GM12878 (cell line): Measurements from ENCODE around the gene TBKBP1. TPM values are rescaled to one million over a fixed set of nuclear protein-coding genes. Genes with fewer than 3 reads are reported as not detected.
A peak's percentile ranks its signal among the peaks of the same experiment; 100 is the strongest.

Source experiments
- ATF2 ChIP-seq: IDR thresholded peaks from 2 replicates; pipeline ENCODE4 v1.6.1; 2012; ENCODE audit warnings: low read length, inconsistent platforms
- BCL11A ChIP-seq: IDR thresholded peaks from 2 replicates; pipeline ENCODE4 v1.6.1; 2011; ENCODE audit warnings: low read depth, low read length
- BRCA1 ChIP-seq: IDR thresholded peaks from 2 replicates; pipeline ENCODE4 v1.6.1; 2011; ENCODE audit warnings: low read depth, low read length, improper control_type of control experiment
- CBX3 ChIP-seq: fragments of 200-600 bp; sonication (generic); IDR thresholded peaks from 2 replicates; pipeline ENCODE4 v1.6.1; 2016; ENCODE audit warnings: low read depth, borderline replicate concordance
- CEBPB ChIP-seq, 2 experiments: fragments of 150-350 bp in 1 of 2; IDR thresholded peaks; 2 replicates each; pipeline ENCODE4 v1.6.1; 2012 to 2014; ENCODE audit warnings: low read depth in 2 of 2, low read length in 2 of 2, borderline replicate concordance in 1 of 2, inconsistent platforms in 1 of 2
- CHD2 ChIP-seq: IDR thresholded peaks from 2 replicates; pipeline ENCODE4 v1.6.1; 2011; ENCODE audit warnings: low read depth, low read length, improper control_type of control experiment, borderline replicate concordance
- CREB1 ChIP-seq: IDR thresholded peaks from 2 replicates; pipeline ENCODE4 v1.6.1; 2012; ENCODE audit warnings: low read depth, mild to moderate bottlenecking, inconsistent platforms
- HDAC6 ChIP-seq: fragments of 200-600 bp; sonication (generic); IDR thresholded peaks from one replicate; pipeline ENCODE4 v1.8.0; 2017; ENCODE audit warnings: antibody characterized with exemption; ENCODE audit not compliant: unreplicated experiment
- IKZF2 ChIP-seq, 2 experiments: fragments of 450-650 bp; IDR thresholded peaks; 2 replicates each; pipeline ENCODE4 v1.6.1; 2017; ENCODE audit warnings: mild to moderate bottlenecking in 2 of 2, moderate library complexity in 2 of 2
- IRF3 ChIP-seq: fragments of 450-650 bp; IDR thresholded peaks from 2 replicates; pipeline ENCODE4 v1.6.1; 2014; ENCODE audit warnings: mild to moderate bottlenecking
- NFIC ChIP-seq: IDR thresholded peaks from 2 replicates; pipeline ENCODE4 v1.6.1; 2012; ENCODE audit warnings: low read depth, mild to moderate bottlenecking, inconsistent platforms, low read length, moderate library complexity
- NFYB ChIP-seq: IDR thresholded peaks from 2 replicates; pipeline ENCODE4 v1.6.1; 2011; ENCODE audit warnings: low read depth, mild to moderate bottlenecking, low read length, improper control_type of control experiment, moderate library complexity; ENCODE audit not compliant: insufficient read depth
- NKRF ChIP-seq: fragments of 450-650 bp; conservative IDR thresholded peaks from 2 replicates; pipeline ENCODE4 v1.6.1; 2017; ENCODE audit warnings: mild to moderate bottlenecking, moderate library complexity
- NR2C1 ChIP-seq: fragments of 450-650 bp; IDR thresholded peaks from 2 replicates; pipeline ENCODE4 v1.6.1; 2017; ENCODE audit warnings: antibody characterized with exemption, mild to moderate bottlenecking, moderate library complexity
- PAX5 ChIP-seq: IDR thresholded peaks from 2 replicates; pipeline ENCODE4 v1.6.1; 2011; ENCODE audit warnings: low read depth, low read length, borderline replicate concordance
- PAX8 ChIP-seq: fragments of 450-650 bp; IDR thresholded peaks from 2 replicates; pipeline ENCODE4 v1.6.1; 2017; ENCODE audit warnings: mild to moderate bottlenecking, moderate library complexity
- RAD21 ChIP-seq: IDR thresholded peaks from 2 replicates; pipeline ENCODE4 v1.6.1; 2011; ENCODE audit warnings: mild to moderate bottlenecking, low read depth, low read length, moderate library complexity; ENCODE audit not compliant: insufficient read depth
- RAD51 ChIP-seq: fragments of 450-650 bp; IDR thresholded peaks from 2 replicates; pipeline ENCODE4 v1.6.1; 2016; ENCODE audit warnings: moderate library complexity, mild to moderate bottlenecking, inconsistent platforms
- RUNX3 ChIP-seq: IDR thresholded peaks from 2 replicates; pipeline ENCODE4 v1.6.1; 2012; ENCODE audit warnings: low read length, inconsistent platforms
- STAT3 ChIP-seq: IDR thresholded peaks from 2 replicates; pipeline ENCODE4 v1.6.1; 2011; ENCODE audit warnings: low read depth, low read length, improper control_type of control experiment
- TCF3 ChIP-seq: IDR thresholded peaks from 2 replicates; pipeline ENCODE4 v1.6.1; 2012; ENCODE audit warnings: low read depth, mild to moderate bottlenecking, low read length, borderline replicate concordance; ENCODE audit not compliant: insufficient read depth
- TCF7 ChIP-seq: IDR thresholded peaks from 2 replicates; pipeline ENCODE4 v1.6.1; 2014; ENCODE audit warnings: antibody characterized with exemption, borderline replicate concordance
- USF1 ChIP-seq: IDR thresholded peaks from 2 replicates; pipeline ENCODE4 v1.6.1; 2011; ENCODE audit warnings: borderline replicate concordance, low read depth, mild to moderate bottlenecking, moderate library complexity, mixed read lengths, low read length; ENCODE audit not compliant: insufficient read depth; ENCODE audit errors: extremely low read length
- USF2 ChIP-seq: IDR thresholded peaks from 2 replicates; pipeline ENCODE4 v1.6.1; 2011; ENCODE audit warnings: low read depth, low read length, improper control_type of control experiment, borderline replicate concordance
- ZNF217 ChIP-seq: fragments of 450-650 bp; IDR thresholded peaks from 2 replicates; pipeline ENCODE4 v1.6.1; 2017; ENCODE audit warnings: antibody characterized with exemption, mild to moderate bottlenecking
- polyA plus RNA-seq, 11 experiments: library from polyadenylated mRNA; depleted of rRNA in 4 of 11; unstranded in 6 of 11; stranded (reverse) in 5 of 11; fragments of >200 nt; fragmentation: Nextera tagmentation in 4 of 11; fragmentation: Illumina TruSeq in 1 of 11; extraction: Ambion mirVana in 4 of 11; extraction: Trizol in 1 of 11; gene quantifications; 1 replicate in 1 of 11; 2 replicates in 10 of 11; pipeline versions ENCODE4 v1.2.1 to v1.2.3, GENCODE V29; 2011 to 2016; ENCODE audit warnings: inconsistent platforms in 2 of 11, missing spikeins in 2 of 11, low read depth in 1 of 11
- total RNA-seq, 4 experiments: library from RNA; depleted of rRNA in 3 of 4; stranded (reverse); fragments of >200 nt in 3 of 4; fragmentation: Illumina TruSeq in 1 of 4; extraction: Trizol in 1 of 4; gene quantifications; 2 replicates each; pipeline versions ENCODE4 v1.2.1 to v1.2.3, GENCODE V29; 2013 to 2021

The TBKBP1 gene
- total and polyA plus RNA-seq, 10 of the 15 experiments (the other 5 are each of a cell fraction or from before 2014, with no cell fraction given), result 0.11 to 2.7 (median 0.74) TPM; not detected in 3

- TF ChIP-seq IRF3, result peak; percentile 92
- TF ChIP-seq USF2, result no peak; the same call in 1 of the 2 replicates
- no peak for TF ChIP-seq NR2C1
- TF ChIP-seq ATF2, result no peak
- peak; percentile 85 for TF ChIP-seq RUNX3
- TF ChIP-seq ZNF217, result peak; percentile 87; the same call in 1 of the 2 replicates
- TF ChIP-seq PAX8, result no peak
- TF ChIP-seq TCF3, result no peak; the same call in 1 of the 2 replicates
- no peak for TF ChIP-seq RAD21
- TF ChIP-seq NKRF, result peak; percentile 90
- TF ChIP-seq CREB1, result peak; percentile 87
- TF ChIP-seq BRCA1, result no peak
- TF ChIP-seq HDAC6, result no peak
- peak; percentile 17; the same call in 1 of the 2 replicates for TF ChIP-seq BCL11A
- no peak for TF ChIP-seq CBX3
- TF ChIP-seq CHD2, result peak; percentile 98
- no peak for TF ChIP-seq RAD51
- TF ChIP-seq TCF7, result no peak
- TF ChIP-seq NFIC, result no peak
- 0 out of 2 replicates have a peak, but pooled peaks have one; percentile 33 for TF ChIP-seq STAT3
- no peak for TF ChIP-seq USF1
- peak; percentile 96 for TF ChIP-seq NFYB
- no peak; a peak in 1 of 4 replicates for TF ChIP-seq CEBPB (IDR thresholded peaks at IDR 0.05; ENCODE audit: borderline replicate concordance in 1 of 2, low read depth in 2 of 2, low read length in 2 of 2)
- TF ChIP-seq PAX5, result peak; percentile 67
- peak; percentile 78 to 89; a peak in 3 of 4 replicates for TF ChIP-seq IKZF2 (IDR thresholded peaks at IDR 0.05)
These were observed 44.6 kb upstream of the TBKBP1 start, which contains the start of gene KPNB1 (continued) for GRCh38 chr17:47649153-47649971.
